Lower lobe of right lung (tissue), 2 donors: Measurements from ENCODE around the gene YBX2. TPM values are rescaled to one million over a fixed set of nuclear protein-coding genes. Genes with fewer than 3 reads are reported as not detected.

Experiments used
- ATAC-seq, 2 donors: fragments of 200-7000 bp; cut with Tn5 transposase; one replicate each; pipeline ENCODE4 v1.9.1; 2020 to 2022; ENCODE audit warnings: mild to moderate bottlenecking in 2 of 2, moderate library complexity in 2 of 2
- DNase-seq: peaks from one replicate; pipeline ENCODE4 v3.0.0-alpha.2; 2020
- H3K27ac ChIP-seq: fragments of 200-600 bp; one replicate; pipeline ENCODE4 v1.8.0; 2022
- H3K27me3 ChIP-seq: fragments of 200-600 bp; one replicate; pipeline ENCODE4 v1.8.0; 2022; ENCODE audit warnings: low read depth
- H3K36me3 ChIP-seq: fragments of 200-600 bp; one replicate; pipeline ENCODE4 v1.8.0; 2022; ENCODE audit warnings: mild to moderate bottlenecking
- H3K4me1 ChIP-seq: fragments of 200-600 bp; one replicate; pipeline ENCODE4 v1.8.0; 2022
- H3K4me3 ChIP-seq: fragments of 200-600 bp; one replicate; pipeline ENCODE4 v1.8.0; 2022; ENCODE audit warnings: mild to moderate bottlenecking
- H3K9me3 ChIP-seq: fragments of 200-600 bp; one replicate; pipeline ENCODE4 v1.8.0; 2022
- intact Hi-C: fragments of 100-400 bp; cut with DNase I; formaldehyde crosslinking; loops from one replicate; pipeline ENCODE4 v1.11.0; 2022
- total RNA-seq: library from RNA; stranded (reverse); fragmentation: NEBNext Ultra II Directional; extraction: Animal tissue kit (Norgen Biotek cat#: 25700); gene quantifications from one replicate; pipeline ENCODE4 v1.2.1, GENCODE V29; 2021
- TF ChIP-seq, protein P1 (sequence below): fragments of 200-600 bp; IDR thresholded peaks from one replicate; pipeline ENCODE4 v1.8.0; 2022; ENCODE audit warnings: antibody characterized with exemption, mild to moderate bottlenecking
- donor health status: DM: no; HTN: yes; CAD: no; lungs with severe emphysema.

YBX2 gene
- total RNA-seq, 1 donor from 2014 or later = 0.41 TPM

GRCh38 chr17:7241783-7242716, 52.4 kb downstream of the YBX2 start, which contains the start of gene GABARAP:
Gene GABARAP, minus strand, starts transcription at chr17:7242449. Its CDS starts 119 bp downstream, at chr17:7242330.
- Histone ChIP-seq H3K36me3 (peaks cover 55% of the 10 kb centered on the region), H3K27me3 (no peaks in the 10 kb centered on the region)

GRCh38 chr17:7241090-7241733, 53.2 kb downstream of the YBX2 start:
- peaks cover 39% of the 10 kb centered on the region for H3K4me1 ChIP-seq
- ATAC-seq (no peak), DNase-seq (no peak)
- H3K4me3 ChIP-seq = peak overlapping the region; percentile 95
- intact Hi-C loops = no loop called here
- no peaks in the 10 kb centered on the region for H3K9me3 ChIP-seq
- TF ChIP-seq, protein P1, sequence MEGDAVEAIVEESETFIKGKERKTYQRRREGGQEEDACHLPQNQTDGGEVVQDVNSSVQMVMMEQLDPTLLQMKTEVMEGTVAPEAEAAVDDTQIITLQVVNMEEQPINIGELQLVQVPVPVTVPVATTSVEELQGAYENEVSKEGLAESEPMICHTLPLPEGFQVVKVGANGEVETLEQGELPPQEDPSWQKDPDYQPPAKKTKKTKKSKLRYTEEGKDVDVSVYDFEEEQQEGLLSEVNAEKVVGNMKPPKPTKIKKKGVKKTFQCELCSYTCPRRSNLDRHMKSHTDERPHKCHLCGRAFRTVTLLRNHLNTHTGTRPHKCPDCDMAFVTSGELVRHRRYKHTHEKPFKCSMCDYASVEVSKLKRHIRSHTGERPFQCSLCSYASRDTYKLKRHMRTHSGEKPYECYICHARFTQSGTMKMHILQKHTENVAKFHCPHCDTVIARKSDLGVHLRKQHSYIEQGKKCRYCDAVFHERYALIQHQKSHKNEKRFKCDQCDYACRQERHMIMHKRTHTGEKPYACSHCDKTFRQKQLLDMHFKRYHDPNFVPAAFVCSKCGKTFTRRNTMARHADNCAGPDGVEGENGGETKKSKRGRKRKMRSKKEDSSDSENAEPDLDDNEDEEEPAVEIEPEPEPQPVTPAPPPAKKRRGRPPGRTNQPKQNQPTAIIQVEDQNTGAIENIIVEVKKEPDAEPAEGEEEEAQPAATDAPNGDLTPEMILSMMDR = no peak
- no peaks in the 10 kb centered on the region for H3K27me3 ChIP-seq
- H3K36me3 ChIP-seq = peaks cover 55% of the 10 kb centered on the region
- peak overlapping the region; percentile 96 for H3K27ac ChIP-seq

More at GRCh38 chr17:7241783-7242716, 52.4 kb downstream of the YBX2 start, which contains the start of gene GABARAP:
- H3K4me1 ChIP-seq = peaks cover 35% of the 10 kb centered on the region
- ATAC-seq = peak; percentile 71 to 86
- H3K9me3 ChIP-seq = no peaks in the 10 kb centered on the region
- peak within 1 kb of the TSS; percentile 95 for H3K4me3 ChIP-seq
- H3K27ac ChIP-seq = peak within 1 kb of the TSS; percentile 96
- TF ChIP-seq, protein P1 = no peak
- intact Hi-C loops = no loop called here
- peak; percentile 94 for DNase-seq

- peaks cover 45% of the 10 kb centered on the region for H3K4me1 ChIP-seq
- H3K27ac ChIP-seq = peak overlapping the region; percentile 96
Measured at GRCh38 chr17:7240375-7240774, 54.1 kb downstream of the YBX2 start.

GRCh38 chr17:7239091-7240027, 55.1 kb downstream of the YBX2 start, which contains the start of gene PHF23:
Gene PHF23, minus strand, starts transcription at chr17:7239457. Its CDS starts 178 bp downstream, at chr17:7239279.
- ATAC-seq (peak; percentile 79 to 88), DNase-seq (peak; percentile 99)
- Histone ChIP-seq H3K27ac (peak within 1 kb of the TSS; percentile 88), H3K4me3 (peak within 1 kb of the TSS; percentile 97), H3K36me3 (peaks cover 49% of the 10 kb centered on the region), H3K9me3 (no peaks in the 10 kb centered on the region), H3K4me1 (peaks cover 53% of the 10 kb centered on the region), H3K27me3 (no peaks in the 10 kb centered on the region)
- TF ChIP-seq, protein P1 = no peak
- intact Hi-C loops = no loop called here

More at GRCh38 chr17:7240375-7240774, 54.1 kb downstream of the YBX2 start:
- Histone ChIP-seq H3K9me3 (no peaks in the 10 kb centered on the region), H3K27me3 (no peaks in the 10 kb centered on the region), H3K4me3 (peak overlapping the region; percentile 95), H3K36me3 (peaks cover 55% of the 10 kb centered on the region)
- ATAC-seq = no peak
- intact Hi-C loops = no loop called here
- DNase-seq = no peak
- TF ChIP-seq, protein P1 = no peak
